ENCODE results near the gene CERS4.

DNA sequence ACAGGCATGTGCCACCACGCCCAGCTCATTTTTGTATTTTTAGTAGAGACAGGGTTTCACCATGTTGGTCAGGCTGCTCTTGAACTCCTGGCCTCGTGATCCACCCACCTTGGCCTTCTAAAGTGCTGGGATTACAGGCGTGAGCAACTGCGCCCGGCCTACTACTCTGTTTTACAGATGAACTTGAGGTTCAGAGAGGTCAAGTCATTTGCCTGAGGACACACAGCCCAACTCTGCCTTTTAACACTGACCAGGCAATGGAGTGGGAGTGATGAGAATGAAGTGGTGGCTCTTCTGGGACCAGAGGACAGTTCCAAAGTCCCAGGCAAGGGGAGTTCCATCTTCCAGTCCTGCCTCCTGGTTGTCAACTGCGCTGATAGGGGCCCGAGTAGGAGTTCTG is 41.4 kb downstream of the CERS4 start:
- no peak for TF ChIP-seq POLR2A (IDR thresholded peaks at IDR 0.05; ENCODE audit: low read length)
- TF ChIP-seq GATA1 (IDR thresholded peaks at IDR 0.05; ENCODE audit: low read depth, low read length) = no peak
